T-cell (primary cell): ENCODE results near the gene HSPH1. TPM values are rescaled to one million over a fixed set of nuclear protein-coding genes. Genes with fewer than 3 reads are reported as not detected.

Experiments used
- ATAC-seq, 4 experiments: fragments of 200-7000 bp in 3 of 4; fragments of 150-1000 bp in 1 of 4; cut with Tn5 transposase; replicated peaks in 1 of 4; 1 replicate in 3 of 4; 2 replicates in 1 of 4; pipeline ENCODE4 v1.10.0; 2021; ENCODE audit warnings: moderate library complexity in 3 of 4, mild to moderate bottlenecking in 2 of 4, moderate number of reproducible peaks in 1 of 4
- CTCF ChIA-PET, 2 donors: fragments of 300-600 bp; sonication (Branson Sonifier 250); formaldehyde crosslinking; loops; one replicate each; lab custom pipeline; 2022; ENCODE audit warnings: antibody characterized with exemption in 2 of 2; lab: Charles Lee
- POLR2A ChIA-PET, 2 donors: fragments of 300-600 bp; sonication (Branson Sonifier 250); formaldehyde crosslinking; loops; one replicate each; lab custom pipeline; 2022; ENCODE audit warnings: antibody characterized with exemption in 2 of 2; lab: Charles Lee
- DNase-seq, 35 experiments: peaks; one replicate each; pipeline versions ENCODE4 v3.0.0 to v3.0.0-alpha.2; 2013 to 2023
- H3K27ac ChIP-seq: one replicate; pipeline ENCODE4 v1.5.1; 2013; ENCODE audit warnings: low read length
- H3K27me3 ChIP-seq, 2 experiments: replicated peaks in 1 of 2; 1 replicate in 1 of 2; 2 replicates in 1 of 2; pipeline versions ENCODE4 v1.6.1 to v1.7.0; 2013; ENCODE audit warnings: low read length in 1 of 2, mixed read lengths in 1 of 2; ENCODE audit not compliant: control insufficient read depth in 2 of 2, insufficient read depth in 2 of 2; ENCODE audit errors: extremely low read depth in 1 of 2
- H3K36me3 ChIP-seq, 2 donors: 1 replicate in 1 of 2; 2 replicates in 1 of 2; pipeline versions ENCODE4 v1.6.1 to v1.7.0; 2013; ENCODE audit warnings: low read length in 1 of 2; ENCODE audit not compliant: control insufficient read depth in 2 of 2, insufficient read depth in 1 of 2; ENCODE audit errors: extremely low read depth in 1 of 2
- H3K4me1 ChIP-seq, 2 experiments: 1 replicate in 1 of 2; 2 replicates in 1 of 2; pipeline versions ENCODE4 v1.6.1 to v1.7.0; 2013; ENCODE audit warnings: low read length in 2 of 2, mixed read lengths in 1 of 2; ENCODE audit not compliant: insufficient read depth in 2 of 2, control insufficient read depth in 1 of 2; ENCODE audit errors: extremely low read depth in 1 of 2
- H3K4me3 ChIP-seq, 2 donors: 1 replicate in 1 of 2; 2 replicates in 1 of 2; pipeline versions ENCODE4 v1.5.1 to v1.7.0; 2013; ENCODE audit warnings: mild to moderate bottlenecking in 2 of 2, low read length in 1 of 2, moderate library complexity in 1 of 2; ENCODE audit not compliant: control insufficient read depth in 1 of 2; ENCODE audit errors: extremely low read depth in 1 of 2
- H3K9me3 ChIP-seq: 2 replicates; pipeline ENCODE4 v1.7.0; 2013
- H3K27ac Mint-ChIP-seq, 2 donors: one replicate each; pipeline ENCODE4 v1.8.0; 2020 to 2021; ENCODE audit warnings: mild to moderate bottlenecking in 2 of 2, mixed read lengths in 2 of 2
- H3K27me3 Mint-ChIP-seq, 2 donors: one replicate each; pipeline ENCODE4 v1.8.0; 2021 to 2022; ENCODE audit warnings: mixed read lengths in 2 of 2
- H3K36me3 Mint-ChIP-seq: one replicate; pipeline ENCODE4 v1.8.0; 2021; ENCODE audit warnings: mixed read lengths
- H3K4me1 Mint-ChIP-seq, 3 donors: one replicate each; pipeline ENCODE4 v1.8.0; 2020 to 2022; ENCODE audit warnings: mixed read lengths in 3 of 3, mild to moderate bottlenecking in 1 of 3
- H3K4me3 Mint-ChIP-seq, 3 donors: one replicate each; pipeline ENCODE4 v1.8.0; 2020 to 2022; ENCODE audit warnings: mild to moderate bottlenecking in 3 of 3, mixed read lengths in 3 of 3, moderate library complexity in 3 of 3
- H3K9me3 Mint-ChIP-seq, 3 donors: one replicate each; pipeline ENCODE4 v1.8.0; 2020 to 2022; ENCODE audit warnings: mixed read lengths in 3 of 3
- WGBS: methylation state at CpG from one replicate; pipeline ENCODE4 v1.1.5; 2013; ENCODE audit warnings: missing lambda C conversion rate; ENCODE audit not compliant: insufficient coverage; 5-methylcytosine and 5-hydroxymethylcytosine counted together
- total RNA-seq, 35 experiments: library from RNA in 6 of 35; stranded (reverse) in 6 of 35; fragments of 120-200 nt in 1 of 35; gene quantifications; one replicate each; pipeline versions ENCODE4 v1.2.1 to v1.2.4 and lab custom pipeline; 2013 to 2026

HSPH1 gene
- total RNA-seq, 5 donors from 2014 or later (not counting 1 experiment from before 2014, with no cell fraction given): 54.5 to 141 (median 72.8) TPM

DNA sequence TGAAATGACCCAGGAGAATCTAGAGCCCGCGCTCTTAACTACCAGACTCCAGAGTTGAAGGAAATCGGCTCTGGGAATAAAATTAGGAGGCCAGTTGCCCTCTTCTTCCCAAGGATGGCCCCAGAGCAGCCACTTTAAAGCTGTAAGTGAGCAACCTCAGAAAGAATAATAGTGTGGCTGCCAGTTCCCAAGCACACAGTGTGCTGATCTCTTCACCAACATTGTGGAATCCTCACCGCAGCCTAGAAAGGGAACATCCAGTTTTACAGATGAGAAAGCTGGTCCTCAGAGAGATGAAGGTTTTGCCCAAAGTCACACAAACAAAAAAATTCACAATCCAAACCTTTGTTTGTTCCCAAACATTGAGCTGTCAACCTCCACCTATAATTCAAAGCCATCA lies 39.6 kb downstream of the HSPH1 start:
- DNase-seq (no peak), ATAC-seq (no peak)
- Mint-ChIP-seq H3K27ac (no peak overlapping the region), H3K9me3 (no peaks in the 10 kb centered on the region), H3K27me3 (peaks cover 21 to 54% of the 10 kb centered on the region in 2 donors), H3K4me1 (peaks cover 0 to 6% (median 0%) of the 10 kb centered on the region in 3 donors), H3K4me3 (no peak overlapping the region), H3K36me3 (no peaks in the 10 kb centered on the region)
- CTCF ChIA-PET: interaction anchor here in 1 of 2 donors (1.0 kb wide), 1 partner anchor 28 kb away, joined by 3 read pairs; no protein-coding TSS in a partner anchor
- POLR2A ChIA-PET: no interaction called here
- H3K4me3 ChIP-seq: no peak overlapping the region
- H3K27me3 ChIP-seq: peaks cover 0 to 38% of the 10 kb centered on the region in 2 experiments
- no peaks in the 10 kb centered on the region for H3K4me1 ChIP-seq
- no peaks in the 10 kb centered on the region for H3K9me3 ChIP-seq
- WGBS: 94% methylated on average over 3 of the region's 4 CpGs
- H3K36me3 ChIP-seq: no peaks in the 10 kb centered on the region
- no peak overlapping the region for H3K27ac ChIP-seq

DNA sequence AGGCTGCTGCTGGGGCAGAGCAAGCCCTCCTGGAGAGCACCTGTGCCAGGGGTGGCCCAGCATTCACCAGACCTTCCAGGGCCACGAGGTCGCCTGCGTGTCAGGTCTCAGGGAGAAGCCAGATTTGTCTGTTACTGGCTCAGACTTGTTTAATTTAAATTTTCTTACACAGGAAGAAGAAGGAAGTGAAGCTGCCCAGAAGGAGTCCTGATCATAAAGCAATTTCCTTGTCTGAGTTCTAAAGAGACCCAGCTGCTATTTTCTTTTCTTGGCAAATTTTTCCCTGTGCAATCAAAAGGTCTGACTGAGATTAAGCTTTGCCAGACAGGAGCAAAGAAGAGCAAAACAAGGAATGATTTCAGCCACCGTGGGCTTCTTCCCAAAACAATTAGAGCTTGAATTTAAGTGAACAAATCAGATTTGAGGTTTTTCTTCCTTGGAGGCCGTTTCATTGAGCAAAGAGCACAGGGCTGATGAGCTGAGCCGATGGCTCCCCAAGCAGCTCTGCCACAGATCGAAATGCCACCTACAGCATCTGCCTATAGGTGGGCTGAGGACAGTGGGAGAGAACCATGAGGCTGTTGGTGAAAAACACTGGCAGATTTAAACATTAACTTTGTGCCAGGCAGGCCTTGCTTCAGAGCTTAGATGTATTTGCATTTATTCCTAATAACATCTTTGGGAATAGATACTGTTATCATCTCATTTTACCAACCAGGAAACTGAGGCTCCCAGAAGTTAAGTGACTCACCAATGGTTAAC lies 40.1 kb downstream of the HSPH1 start:
- H3K9me3 Mint-ChIP-seq: no peaks in the 10 kb centered on the region
- ChIA-PET POLR2A (no interaction called here), CTCF (interaction anchor here in 1 of 2 donors (1.0 kb wide), 1 partner anchor 28 kb away, joined by 3 read pairs; no protein-coding TSS in a partner anchor)
- Histone ChIP-seq H3K4me3 (no peak overlapping the region), H3K4me1 (no peaks in the 10 kb centered on the region), H3K36me3 (no peaks in the 10 kb centered on the region), H3K9me3 (no peaks in the 10 kb centered on the region), H3K27ac (no peak overlapping the region), H3K27me3 (peaks cover 0 to 40% of the 10 kb centered on the region in 2 experiments)
- H3K4me3 Mint-ChIP-seq: no peak overlapping the region
- WGBS: no CpG with 5 or more reads among the region's 7 CpGs
- peaks cover 21 to 48% of the 10 kb centered on the region in 2 donors for H3K27me3 Mint-ChIP-seq
- H3K27ac Mint-ChIP-seq: no peak overlapping the region
- ATAC-seq (no peak), DNase-seq (no peak)
- no peaks in the 10 kb centered on the region for H3K36me3 Mint-ChIP-seq
- H3K4me1 Mint-ChIP-seq: peaks cover 0 to 6% (median 0%) of the 10 kb centered on the region in 3 donors

DNA sequence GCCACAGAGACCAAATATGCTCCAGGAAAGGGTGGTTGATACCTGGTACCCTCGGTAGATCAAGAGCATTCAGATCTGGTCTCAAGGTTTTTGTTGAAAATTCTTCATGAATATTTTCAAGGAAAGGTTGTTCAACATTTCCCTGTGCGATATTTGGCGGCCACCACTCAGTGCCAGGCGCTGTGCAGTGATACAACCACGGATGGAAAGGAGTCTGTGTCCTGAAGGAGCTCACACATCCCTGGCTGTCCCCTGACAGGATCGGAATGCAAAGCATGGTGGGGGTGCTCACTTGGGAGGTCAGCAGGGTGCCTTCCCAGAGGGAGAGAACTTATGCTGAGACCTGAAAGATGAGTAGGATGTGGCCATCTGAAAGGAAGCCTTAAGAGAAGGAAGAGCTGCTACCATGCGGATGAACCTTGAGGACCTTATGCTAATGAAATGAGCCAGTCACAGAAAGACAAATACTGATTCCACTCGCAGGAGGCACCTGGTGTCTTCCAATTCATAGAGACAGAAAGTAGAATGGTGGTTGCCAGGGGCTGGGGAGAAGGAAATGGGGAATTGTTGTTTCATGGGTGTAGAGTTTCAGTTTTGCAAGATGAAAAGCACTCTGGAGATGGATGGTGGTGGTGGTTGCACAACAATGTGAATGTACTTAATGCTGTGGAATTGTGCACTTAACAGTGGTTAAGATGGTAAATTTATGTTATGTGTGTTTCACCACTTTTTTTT lies 41.6 kb downstream of the HSPH1 start:
- no peak overlapping the region for H3K27ac ChIP-seq
- WGBS: 75% methylated on average over 8 of the region's 8 CpGs
- Mint-ChIP-seq H3K4me3 (no peak overlapping the region), H3K9me3 (no peaks in the 10 kb centered on the region), H3K27ac (no peak overlapping the region), H3K27me3 (peaks cover 21 to 42% of the 10 kb centered on the region in 2 donors), H3K36me3 (no peaks in the 10 kb centered on the region), H3K4me1 (peaks cover 0 to 6% (median 0%) of the 10 kb centered on the region in 3 donors)
- no peaks in the 10 kb centered on the region for H3K36me3 ChIP-seq
- no peaks in the 10 kb centered on the region for H3K4me1 ChIP-seq
- CTCF ChIA-PET: no interaction called here
- DNase-seq (no peak), ATAC-seq (no peak)
- no peak overlapping the region for H3K4me3 ChIP-seq
- POLR2A ChIA-PET: no interaction called here
- peaks cover 0 to 31% of the 10 kb centered on the region in 2 experiments for H3K27me3 ChIP-seq
- no peaks in the 10 kb centered on the region for H3K9me3 ChIP-seq

DNA sequence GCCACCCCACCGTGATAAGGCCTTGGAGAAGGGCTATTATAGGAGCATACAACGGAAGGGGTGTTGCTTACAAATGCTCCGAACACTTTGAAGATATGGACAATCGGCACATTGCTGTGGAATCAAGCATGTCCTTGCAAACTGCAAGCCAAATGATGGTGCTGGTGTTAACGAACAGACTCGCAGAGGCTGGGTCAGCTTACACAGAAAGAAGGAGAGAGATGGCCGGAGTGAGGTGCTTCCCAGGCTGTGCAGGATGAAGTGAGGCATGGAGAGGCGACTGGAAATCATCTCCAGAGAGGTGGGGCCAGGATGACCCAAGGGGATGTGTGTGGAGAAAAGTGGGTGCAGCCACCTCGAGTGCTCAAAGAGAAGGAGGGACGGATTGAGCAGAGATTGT lies 42.2 kb downstream of the HSPH1 start:
- DNase-seq (no peak), ATAC-seq (no peak)
- Histone ChIP-seq H3K27ac (no peak overlapping the region), H3K27me3 (peaks cover 0 to 28% of the 10 kb centered on the region in 2 experiments), H3K9me3 (no peaks in the 10 kb centered on the region), H3K4me1 (no peaks in the 10 kb centered on the region), H3K36me3 (no peaks in the 10 kb centered on the region), H3K4me3 (no peak overlapping the region)
- peaks cover 0 to 6% (median 0%) of the 10 kb centered on the region in 3 donors for H3K4me1 Mint-ChIP-seq
- no peaks in the 10 kb centered on the region for H3K36me3 Mint-ChIP-seq
- no peak overlapping the region for H3K27ac Mint-ChIP-seq
- no peak overlapping the region for H3K4me3 Mint-ChIP-seq
- ChIA-PET CTCF (no interaction called here), POLR2A (no interaction called here)
- H3K9me3 Mint-ChIP-seq: no peaks in the 10 kb centered on the region
- WGBS: 80% methylated on average over 8 of the region's 10 CpGs
- peaks cover 17 to 37% of the 10 kb centered on the region in 2 donors for H3K27me3 Mint-ChIP-seq

DNA sequence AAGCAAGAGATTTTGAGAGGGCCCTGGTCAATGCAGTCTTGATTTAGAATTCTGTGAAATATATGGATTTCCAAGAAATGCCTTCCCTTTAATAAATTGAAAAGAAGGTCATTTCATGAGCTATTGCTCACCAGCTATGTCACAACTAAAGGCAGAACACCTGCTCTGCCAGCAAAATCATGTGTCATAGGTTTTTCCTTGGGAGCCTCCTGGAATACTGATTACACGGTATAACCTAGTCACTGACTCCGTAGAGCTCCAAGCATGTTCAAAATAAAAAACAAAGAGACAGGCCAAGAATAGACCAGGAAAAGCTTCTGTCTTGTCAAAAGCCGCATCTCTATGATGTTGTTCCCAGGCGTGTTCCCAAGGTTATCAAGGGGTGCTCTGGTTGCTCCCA lies 45.5 kb downstream of the HSPH1 start:
- H3K4me1 Mint-ChIP-seq: peaks cover 0 to 6% (median 0%) of the 10 kb centered on the region in 3 donors
- Histone ChIP-seq H3K4me1 (no peaks in the 10 kb centered on the region), H3K27me3 (peaks cover 0 to 17% of the 10 kb centered on the region in 2 experiments), H3K9me3 (no peaks in the 10 kb centered on the region), H3K36me3 (no peaks in the 10 kb centered on the region), H3K27ac (no peak overlapping the region), H3K4me3 (no peak overlapping the region)
- POLR2A ChIA-PET: no interaction called here
- H3K4me3 Mint-ChIP-seq: no peak overlapping the region
- ATAC-seq: no peak
- no peaks in the 10 kb centered on the region for H3K9me3 Mint-ChIP-seq
- DNase-seq: no peak
- 82% methylated on average over 4 of the region's 4 CpGs for WGBS
- H3K27ac Mint-ChIP-seq: no peak overlapping the region
- H3K27me3 Mint-ChIP-seq: peaks cover 14 to 33% of the 10 kb centered on the region in 2 donors
- no peaks in the 10 kb centered on the region for H3K36me3 Mint-ChIP-seq
- CTCF ChIA-PET: no interaction called here

DNA sequence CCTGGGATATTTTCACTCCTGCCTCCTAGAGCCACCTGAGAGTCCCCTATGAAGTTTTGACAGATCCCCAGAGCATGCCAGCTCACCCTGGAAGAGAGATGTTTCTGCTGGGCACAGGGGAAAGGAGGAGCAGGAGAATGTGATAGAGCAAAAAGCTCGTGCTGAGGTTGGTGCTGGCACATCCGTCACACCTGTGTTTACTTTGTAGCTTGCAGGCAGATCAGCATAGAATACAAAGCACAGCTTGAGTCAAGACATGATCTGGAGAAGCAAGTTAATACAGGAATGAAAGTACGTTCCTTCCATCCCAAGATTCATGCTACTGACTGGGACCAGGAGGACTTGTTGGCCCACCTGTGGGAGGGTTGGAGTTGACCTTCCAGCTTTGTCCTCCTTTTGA lies 46.1 kb downstream of the HSPH1 start:
- WGBS: 90% methylated on average over 2 of the region's 3 CpGs

More for the DNA sequence above, 46.1 kb downstream of the HSPH1 start:
- Histone ChIP-seq H3K27me3 (peaks cover 0 to 16% of the 10 kb centered on the region in 2 experiments), H3K9me3 (no peaks in the 10 kb centered on the region), H3K4me1 (no peaks in the 10 kb centered on the region), H3K36me3 (no peaks in the 10 kb centered on the region), H3K27ac (no peak overlapping the region), H3K4me3 (no peak overlapping the region)
- DNase-seq (no peak), ATAC-seq (no peak)
- Mint-ChIP-seq H3K4me1 (peaks cover 0 to 6% (median 0%) of the 10 kb centered on the region in 3 donors), H3K36me3 (no peaks in the 10 kb centered on the region), H3K27ac (no peak overlapping the region), H3K4me3 (no peak overlapping the region), H3K9me3 (no peaks in the 10 kb centered on the region), H3K27me3 (peaks cover 14 to 28% of the 10 kb centered on the region in 2 donors)
- POLR2A ChIA-PET: no interaction called here
- CTCF ChIA-PET: interaction anchor here in 1 of 2 donors (0.6 to 0.9 kb wide), 2 partner anchors 66 to 104 kb away, joined by 3 read pairs; no protein-coding TSS in a partner anchor
